WERI-Rb-1 (cell line): Measurements from ENCODE around the gene SOX5.

ENCODE experiments used
- DNase-seq: peaks from one replicate; pipeline ENCODE4 v3.0.0-alpha.2; 2020
- H3K27ac ChIP-seq: fragments of 250-450 bp; sonication (Bioruptor Pico); 2 replicates; pipeline ENCODE4 v1.5.1; 2020; ENCODE audit warnings: mild to moderate bottlenecking, moderate library complexity
- H3K27me3 ChIP-seq: fragments of 250-450 bp; sonication (Bioruptor Pico); 2 replicates; pipeline ENCODE4 v1.5.1; 2021; ENCODE audit warnings: mild to moderate bottlenecking, low read depth, moderate library complexity; ENCODE audit not compliant: insufficient read depth, severe bottlenecking
- H3K36me3 ChIP-seq: fragments of 250-450 bp; sonication (Bioruptor Pico); 2 replicates; pipeline ENCODE4 v1.5.1; 2020; ENCODE audit warnings: mild to moderate bottlenecking, moderate library complexity
- H3K4me3 ChIP-seq: 2 replicates; pipeline ENCODE4 v1.5.1; 2011; ENCODE audit warnings: low read depth, mild to moderate bottlenecking, control low read depth, low read length
- H3K9me3 ChIP-seq: fragments of 250-450 bp; sonication (Bioruptor Pico); 2 replicates; pipeline ENCODE4 v1.5.1; 2021; ENCODE audit warnings: mild to moderate bottlenecking, moderate library complexity; ENCODE audit not compliant: severe bottlenecking
- TF ChIP-seq, protein P1 (sequence below): IDR thresholded peaks from 2 replicates; pipeline ENCODE4 v1.5.1; 2011; ENCODE audit warnings: low read depth, mild to moderate bottlenecking, control low read depth, inconsistent platforms, low read length

SOX5 gene

DNA sequence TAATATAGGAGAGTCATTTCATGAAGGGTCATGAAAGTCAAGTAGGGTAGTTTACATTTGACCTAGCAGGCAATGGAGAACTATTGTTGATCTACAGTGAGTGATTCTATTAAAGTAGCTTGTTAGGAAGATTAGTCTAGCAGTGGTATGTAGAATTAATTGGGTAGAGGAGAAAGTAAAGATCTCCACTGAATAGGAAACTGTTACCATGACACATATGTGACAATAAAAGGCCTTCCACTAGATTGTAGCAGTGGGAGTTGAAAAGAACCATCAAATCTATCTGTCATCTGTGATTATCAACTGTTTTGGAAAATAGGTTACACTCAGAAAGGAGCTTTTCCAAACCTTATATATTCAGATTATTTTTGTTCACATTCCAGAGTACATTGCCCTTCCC is 92.3 kb downstream of the SOX5 start:
- TF ChIP-seq, protein P1, sequence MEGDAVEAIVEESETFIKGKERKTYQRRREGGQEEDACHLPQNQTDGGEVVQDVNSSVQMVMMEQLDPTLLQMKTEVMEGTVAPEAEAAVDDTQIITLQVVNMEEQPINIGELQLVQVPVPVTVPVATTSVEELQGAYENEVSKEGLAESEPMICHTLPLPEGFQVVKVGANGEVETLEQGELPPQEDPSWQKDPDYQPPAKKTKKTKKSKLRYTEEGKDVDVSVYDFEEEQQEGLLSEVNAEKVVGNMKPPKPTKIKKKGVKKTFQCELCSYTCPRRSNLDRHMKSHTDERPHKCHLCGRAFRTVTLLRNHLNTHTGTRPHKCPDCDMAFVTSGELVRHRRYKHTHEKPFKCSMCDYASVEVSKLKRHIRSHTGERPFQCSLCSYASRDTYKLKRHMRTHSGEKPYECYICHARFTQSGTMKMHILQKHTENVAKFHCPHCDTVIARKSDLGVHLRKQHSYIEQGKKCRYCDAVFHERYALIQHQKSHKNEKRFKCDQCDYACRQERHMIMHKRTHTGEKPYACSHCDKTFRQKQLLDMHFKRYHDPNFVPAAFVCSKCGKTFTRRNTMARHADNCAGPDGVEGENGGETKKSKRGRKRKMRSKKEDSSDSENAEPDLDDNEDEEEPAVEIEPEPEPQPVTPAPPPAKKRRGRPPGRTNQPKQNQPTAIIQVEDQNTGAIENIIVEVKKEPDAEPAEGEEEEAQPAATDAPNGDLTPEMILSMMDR: no peak
- Histone ChIP-seq H3K36me3 (no peaks in the 10 kb centered on the region), H3K4me3 (no peak overlapping the region), H3K27ac (no peak overlapping the region), H3K27me3 (no peaks in the 10 kb centered on the region), H3K9me3 (no peaks in the 10 kb centered on the region)
- no peak for DNase-seq

DNA sequence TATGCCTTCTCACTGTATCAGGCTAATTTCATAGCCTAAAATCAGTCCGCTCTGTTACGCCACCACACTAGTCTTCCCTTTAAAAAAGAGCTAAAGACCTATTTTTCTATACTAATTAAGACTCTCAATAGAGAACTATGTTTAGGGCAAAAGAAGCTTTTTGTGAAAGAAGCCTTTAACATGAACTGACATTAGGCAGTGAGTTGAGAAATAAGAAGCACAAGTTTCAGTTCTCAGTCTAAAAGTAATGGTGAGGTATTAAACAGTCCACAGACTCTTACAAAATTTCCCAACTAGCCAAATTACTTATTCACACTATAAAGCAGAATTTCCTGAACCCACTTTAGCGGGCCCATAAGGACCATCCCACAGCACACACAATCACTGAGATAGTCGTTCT is 93.7 kb downstream of the SOX5 start:
- Histone ChIP-seq H3K4me3 (no peak overlapping the region), H3K9me3 (no peaks in the 10 kb centered on the region), H3K27me3 (no peaks in the 10 kb centered on the region), H3K27ac (no peak overlapping the region), H3K36me3 (no peaks in the 10 kb centered on the region)
- DNase-seq: no peak
- TF ChIP-seq, protein P1: no peak

DNA sequence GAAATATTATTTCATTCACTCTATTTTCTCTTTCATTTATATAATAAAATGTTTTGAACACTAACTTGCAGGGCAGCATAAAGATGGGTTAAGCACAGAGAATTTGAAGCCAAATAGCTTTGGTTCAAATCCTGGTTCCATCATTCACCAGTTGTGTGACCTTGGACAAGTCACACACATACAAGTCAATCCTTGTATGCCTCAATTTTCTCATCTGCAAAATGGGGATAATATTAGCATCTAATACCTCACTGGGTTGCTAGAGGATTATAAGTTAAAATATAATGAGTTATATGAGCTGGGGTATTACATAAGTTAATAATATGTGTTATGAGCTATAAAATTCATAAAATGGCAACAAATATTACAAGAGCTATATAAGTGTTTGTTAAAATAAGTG is 94.9 kb downstream of the SOX5 start:
- no peaks in the 10 kb centered on the region for H3K36me3 ChIP-seq
- no peak overlapping the region for H3K4me3 ChIP-seq
- TF ChIP-seq, protein P1: no peak
- no peak overlapping the region for H3K27ac ChIP-seq
- DNase-seq: no peak
- no peaks in the 10 kb centered on the region for H3K27me3 ChIP-seq
- no peaks in the 10 kb centered on the region for H3K9me3 ChIP-seq

DNA sequence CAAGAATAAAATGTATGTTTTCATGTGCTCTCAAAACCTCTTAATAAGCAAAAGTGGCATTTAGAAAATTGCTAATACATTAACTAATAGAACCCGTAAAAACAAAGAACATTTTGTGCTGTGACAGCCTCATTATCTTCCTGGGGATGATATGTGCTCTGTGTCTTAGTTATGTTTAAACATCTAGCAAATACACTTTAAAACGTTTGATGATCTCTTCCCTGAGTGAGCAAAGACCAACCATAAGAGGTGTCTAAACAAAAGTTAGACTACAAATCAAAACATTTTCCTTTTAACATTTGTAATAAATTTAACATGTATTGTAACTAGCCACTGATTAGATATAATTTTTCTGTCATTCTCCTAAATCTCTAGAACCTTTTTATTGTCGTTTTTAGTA is 95.8 kb downstream of the SOX5 start:
- DNase-seq: no peak

DNA sequence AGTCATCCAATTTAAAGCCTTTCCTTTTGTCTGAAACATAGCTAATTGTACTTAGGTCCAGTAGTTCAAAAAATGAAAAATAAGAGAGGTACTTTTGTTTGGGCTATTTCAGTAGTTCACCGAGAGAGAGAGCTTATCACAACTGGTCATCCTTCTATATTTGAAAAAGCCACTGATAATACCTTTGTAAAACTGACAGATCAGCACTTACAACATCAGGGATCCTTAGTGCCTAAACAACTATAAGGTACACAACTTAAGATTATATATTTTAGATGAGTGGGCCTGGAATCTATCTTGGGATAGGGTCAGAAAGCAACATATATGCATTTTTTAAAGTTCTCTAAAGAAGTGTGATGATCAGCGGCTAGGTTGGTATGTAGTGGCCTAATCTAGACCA is 97.9 kb downstream of the SOX5 start:
- TF ChIP-seq, protein P1: no peak
- no peak overlapping the region for H3K27ac ChIP-seq
- no peaks in the 10 kb centered on the region for H3K36me3 ChIP-seq
- no peaks in the 10 kb centered on the region for H3K9me3 ChIP-seq
- no peak overlapping the region for H3K4me3 ChIP-seq
- no peaks in the 10 kb centered on the region for H3K27me3 ChIP-seq
- no peak for DNase-seq

More for the DNA sequence above, 95.8 kb downstream of the SOX5 start:
- Histone ChIP-seq H3K27ac (no peak overlapping the region), H3K27me3 (no peaks in the 10 kb centered on the region), H3K36me3 (no peaks in the 10 kb centered on the region), H3K9me3 (no peaks in the 10 kb centered on the region), H3K4me3 (no peak overlapping the region)
- TF ChIP-seq, protein P1: no peak

DNA sequence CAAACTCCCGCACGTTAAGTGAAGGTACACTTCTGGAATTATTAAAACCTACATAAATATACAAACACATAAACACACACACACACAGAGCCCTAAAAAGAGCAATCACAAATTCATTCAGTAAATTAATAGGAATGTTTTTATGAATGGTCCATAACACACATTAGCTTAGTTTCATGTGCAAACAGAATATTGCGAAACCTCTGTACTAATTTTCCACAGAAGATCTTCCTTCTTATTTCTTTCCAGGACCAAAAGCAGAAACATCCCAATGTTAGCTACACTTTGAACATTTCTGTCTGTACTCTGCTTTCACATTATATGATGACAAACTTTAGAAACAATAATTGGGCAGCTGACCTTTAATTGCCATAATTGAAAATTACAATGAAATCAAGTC is 101.6 kb downstream of the SOX5 start:
- Histone ChIP-seq H3K36me3 (no peaks in the 10 kb centered on the region), H3K9me3 (no peaks in the 10 kb centered on the region), H3K27me3 (no peaks in the 10 kb centered on the region), H3K4me3 (no peak overlapping the region), H3K27ac (no peak overlapping the region)
- TF ChIP-seq, protein P1: no peak
- DNase-seq: no peak
